Epithelial cell of esophagus (primary cell): ENCODE measurements around the gene EHMT1.

Experiments used
- DNase-seq: peaks from one replicate; pipeline ENCODE4 v3.0.0; 2010; ENCODE audit warnings: low read depth
- H3K4me3 ChIP-seq: 2 replicates; pipeline ENCODE4 v1.5.1; 2011; ENCODE audit warnings: mild to moderate bottlenecking, low read length, control low read depth
- CTCF ChIP-seq: IDR thresholded peaks from 2 replicates; pipeline ENCODE4 v1.5.1; 2011; ENCODE audit warnings: low read depth, mild to moderate bottlenecking, low read length, control low read depth, inconsistent platforms; ENCODE audit not compliant: insufficient read depth; ENCODE audit errors: missing control alignments

The EHMT1 gene

GRCh38 chr9:137781906-137782585, 163.2 kb downstream of the EHMT1 start:
- H3K4me3 ChIP-seq = no peak overlapping the region
- no peak for TF ChIP-seq CTCF
- DNase-seq = no peak

- no peak for TF ChIP-seq CTCF
- no peak overlapping the region for H3K4me3 ChIP-seq
- no peak for DNase-seq
These were observed 164.7 kb downstream of the EHMT1 start for GRCh38 chr9:137783521-137783920.

GRCh38 chr9:137784046-137784445, 165.2 kb downstream of the EHMT1 start:
- no peak for TF ChIP-seq CTCF
- no peak for DNase-seq
- H3K4me3 ChIP-seq = no peak overlapping the region

GRCh38 chr9:137784641-137785513, 166.1 kb downstream of the EHMT1 start:
- no peak for TF ChIP-seq CTCF
- H3K4me3 ChIP-seq = no peak overlapping the region
- no peak for DNase-seq

GRCh38 chr9:137785704-137786161, 166.9 kb downstream of the EHMT1 start:
- no peak overlapping the region for H3K4me3 ChIP-seq
- no peak for TF ChIP-seq CTCF
- no peak for DNase-seq

- DNase-seq = no peak
- no peak overlapping the region for H3K4me3 ChIP-seq
- no peak for TF ChIP-seq CTCF
These were observed 167.7 kb downstream of the EHMT1 start for GRCh38 chr9:137786511-137786920.
